Natural killer cell (primary cell): ENCODE data around the gene C1QTNF5. TPM values are rescaled to one million over a fixed set of nuclear protein-coding genes. Genes with fewer than 3 reads are reported as not detected.

Experiments used
- ATAC-seq, 3 donors: fragments of 150-1000 bp in 2 of 3; fragments of 200-7000 bp in 1 of 3; cut with Tn5 transposase; 1 replicate in 1 of 3; 2 replicates in 2 of 3; pipeline ENCODE4 v1.10.0; 2021; ENCODE audit warnings: mild to moderate bottlenecking in 2 of 3, moderate library complexity in 2 of 3
- DNase-seq, 2 donors: peaks; one replicate each; pipeline versions ENCODE4 v3.0.0 to v3.0.0-alpha.2; 2013 to 2021; ENCODE audit warnings: mixed read lengths in 1 of 2
- H3K27ac ChIP-seq: one replicate; pipeline ENCODE4 v1.5.1; 2013; ENCODE audit warnings: mild to moderate bottlenecking, low read length
- H3K27me3 ChIP-seq: one replicate; pipeline ENCODE4 v1.6.1; 2013; ENCODE audit warnings: low read length; ENCODE audit not compliant: control insufficient read depth, insufficient read depth
- H3K36me3 ChIP-seq: one replicate; pipeline ENCODE4 v1.6.1; 2013; ENCODE audit warnings: low read length; ENCODE audit not compliant: control insufficient read depth, insufficient read depth
- H3K4me1 ChIP-seq: one replicate; pipeline ENCODE4 v1.6.1; 2013; ENCODE audit warnings: low read length; ENCODE audit not compliant: control insufficient read depth, insufficient read depth
- H3K4me3 ChIP-seq: one replicate; pipeline ENCODE4 v1.5.1; 2013; ENCODE audit warnings: low read length
- H3K9me3 ChIP-seq: one replicate; pipeline ENCODE4 v1.6.1; 2013; ENCODE audit warnings: low read length; ENCODE audit not compliant: control insufficient read depth, insufficient read depth
- H3K27ac Mint-ChIP-seq, 2 donors: one replicate each; pipeline ENCODE4 v1.8.0; 2022; ENCODE audit warnings: mild to moderate bottlenecking in 2 of 2, mixed read lengths in 2 of 2, moderate library complexity in 1 of 2
- H3K27me3 Mint-ChIP-seq, 2 donors: one replicate each; pipeline ENCODE4 v1.8.0; 2022; ENCODE audit warnings: low read depth in 2 of 2, mixed read lengths in 2 of 2
- H3K36me3 Mint-ChIP-seq: one replicate; pipeline ENCODE4 v1.8.0; 2022; ENCODE audit warnings: mixed read lengths
- H3K4me1 Mint-ChIP-seq, 2 donors: one replicate each; pipeline ENCODE4 v1.8.0; 2022; ENCODE audit warnings: mixed read lengths in 2 of 2
- H3K4me3 Mint-ChIP-seq: one replicate; pipeline ENCODE4 v1.8.0; 2022; ENCODE audit warnings: mild to moderate bottlenecking, moderate library complexity, mixed read lengths
- H3K9me3 Mint-ChIP-seq, 2 donors: one replicate each; pipeline ENCODE4 v1.8.0; 2022; ENCODE audit warnings: mixed read lengths in 2 of 2
- CTCF ChIP-seq: fragments of 200-600 bp; IDR thresholded peaks from one replicate; pipeline ENCODE4 v1.8.0; 2022; ENCODE audit warnings: antibody characterized with exemption
- WGBS: methylation state at CpG from one replicate; pipeline ENCODE4 v1.1.7; 2013; ENCODE audit warnings: missing lambda C conversion rate; ENCODE audit not compliant: insufficient coverage; 5-methylcytosine and 5-hydroxymethylcytosine counted together
- intact Hi-C: fragments of 100-400 bp; cut with micrococcal nuclease; formaldehyde crosslinking; loops from one replicate; pipeline ENCODE4 v1.14.2; 2022
- total RNA-seq, 4 donors: library from RNA; stranded (reverse); fragments of 120-200 nt in 1 of 4; gene quantifications; one replicate each; pipeline versions ENCODE4 v1.2.3 to v1.2.4, GENCODE V29; 2013 to 2022

C1QTNF5 gene
- total RNA-seq, 3 donors from 2014 or later (not counting 1 experiment from before 2014, with no cell fraction given) = not detected

- Histone ChIP-seq H3K27ac (no peak overlapping the region), H3K4me1 (no peaks in the 10 kb centered on the region), H3K27me3 (no peaks in the 10 kb centered on the region), H3K9me3 (no peaks in the 10 kb centered on the region), H3K4me3 (no peak overlapping the region), H3K36me3 (peaks cover 65% of the 10 kb centered on the region)
- Mint-ChIP-seq H3K4me1 (no peaks in the 10 kb centered on the region), H3K9me3 (no peaks in the 10 kb centered on the region), H3K27me3 (no peaks in the 10 kb centered on the region), H3K27ac (no peak overlapping the region), H3K4me3 (no peak overlapping the region), H3K36me3 (peaks cover 29% of the 10 kb centered on the region)
- no peak for ATAC-seq
- intact Hi-C loops = no loop called here
- DNase-seq = no peak
- 97% methylated on average over 5 of the region's 5 CpGs for WGBS
- TF ChIP-seq CTCF = no peak
Measured at GRCh38 chr11:119303227-119303718, 37.4 kb downstream of the C1QTNF5 start.

GRCh38 chr11:119300198-119300964, 40.3 kb downstream of the C1QTNF5 start:
- Histone ChIP-seq H3K36me3 (peaks cover 78% of the 10 kb centered on the region), H3K4me1 (no peaks in the 10 kb centered on the region), H3K9me3 (no peaks in the 10 kb centered on the region), H3K27me3 (no peaks in the 10 kb centered on the region), H3K27ac (no peak overlapping the region), H3K4me3 (no peak overlapping the region)
- no peak for TF ChIP-seq CTCF
- ATAC-seq (no peak), DNase-seq (no peak)
- no peaks in the 10 kb centered on the region for H3K9me3 Mint-ChIP-seq
- no peaks in the 10 kb centered on the region for H3K4me1 Mint-ChIP-seq
- peaks cover 25% of the 10 kb centered on the region for H3K36me3 Mint-ChIP-seq
- no peak overlapping the region for H3K4me3 Mint-ChIP-seq
- H3K27ac Mint-ChIP-seq = no peak overlapping the region
- H3K27me3 Mint-ChIP-seq = no peaks in the 10 kb centered on the region
- WGBS = 100% methylated on average over 2 of the region's 3 CpGs
- intact Hi-C loops = no loop called here

- peaks cover 75% of the 10 kb centered on the region for H3K36me3 ChIP-seq
- Mint-ChIP-seq H3K27ac (no peak overlapping the region), H3K36me3 (peaks cover 22% of the 10 kb centered on the region), H3K9me3 (no peaks in the 10 kb centered on the region), H3K4me1 (no peaks in the 10 kb centered on the region), H3K4me3 (no peak overlapping the region), H3K27me3 (no peaks in the 10 kb centered on the region)
- no peak overlapping the region for H3K27ac ChIP-seq
- over 99% methylated on average over 9 of the region's 9 CpGs for WGBS
- ATAC-seq = no peak
- no peak overlapping the region for H3K4me3 ChIP-seq
- intact Hi-C loops = no loop called here
- no peak for DNase-seq
- no peaks in the 10 kb centered on the region for H3K4me1 ChIP-seq
- H3K9me3 ChIP-seq = no peaks in the 10 kb centered on the region
- no peak for TF ChIP-seq CTCF
- no peaks in the 10 kb centered on the region for H3K27me3 ChIP-seq
Measured at GRCh38 chr11:119299416-119299815, 41.3 kb downstream of the C1QTNF5 start.
